Panc1 (cell line): ENCODE data around the gene ACP4. TPM values are rescaled to one million over a fixed set of nuclear protein-coding genes. Genes with fewer than 3 reads are reported as not detected.

Experiments used
- ATAC-seq: fragments of 200-7000 bp; cut with Tn5 transposase; 2 replicates; pipeline ENCODE4 v1.9.1; 2020; ENCODE audit warnings: mild to moderate bottlenecking, moderate library complexity
- BruUV-seq: library from RNA; stranded (reverse); fragments of 400-500 nt; replicated peaks from 2 replicates; lab custom pipeline; 2021; lab: Mats Ljungman, UMichigan
- CTCF ChIA-PET: fragments of 300-600 bp; sonication (Branson Sonifier 250); formaldehyde crosslinking; loops from one replicate; lab custom pipeline; 2022; ENCODE audit warnings: antibody characterized with exemption; lab: Charles Lee
- POLR2A ChIA-PET: fragments of 300-600 bp; sonication (Branson Sonifier 250); formaldehyde crosslinking; loops from one replicate; lab custom pipeline; 2022; ENCODE audit warnings: antibody characterized with exemption; lab: Charles Lee
- DNase-seq: peaks from one replicate; pipeline ENCODE4 v3.0.0-alpha.2; 2010; ENCODE audit warnings: low read depth, low spot score
- H3K27ac ChIP-seq: 2 replicates; pipeline ENCODE4 v1.5.1; 2011; ENCODE audit warnings: mild to moderate bottlenecking, low read length, inconsistent platforms
- H3K27me3 ChIP-seq: fragments of 200-500 bp; sonication (Bioruptor generic); 2 replicates; pipeline ENCODE4 v1.6.0; 2014; ENCODE audit warnings: low read length, inconsistent platforms; ENCODE audit not compliant: control insufficient read depth, insufficient read depth
- H3K36me3 ChIP-seq: fragments of 200-500 bp; sonication (Bioruptor generic); 2 replicates; pipeline ENCODE4 v1.5.1; 2014; ENCODE audit warnings: inconsistent platforms, mild to moderate bottlenecking, low read length, moderate library complexity; ENCODE audit not compliant: control insufficient read depth, insufficient read depth
- H3K4me1 ChIP-seq: 2 replicates; pipeline ENCODE4 v1.5.1; 2011; ENCODE audit warnings: inconsistent platforms, mild to moderate bottlenecking, low read length, moderate library complexity; ENCODE audit not compliant: control insufficient read depth, insufficient read depth
- H3K4me3 ChIP-seq, 2 experiments: 2 replicates each; pipeline ENCODE4 v1.5.1; 2011 to 2012; ENCODE audit warnings: low read depth in 2 of 2, low read length in 2 of 2, mild to moderate bottlenecking in 2 of 2, inconsistent platforms in 1 of 2, moderate library complexity in 1 of 2
- H3K9me3 ChIP-seq: fragments of 200-500 bp; sonication (Bioruptor generic); 2 replicates; pipeline ENCODE4 v1.5.1; 2014; ENCODE audit warnings: low read depth, mild to moderate bottlenecking, inconsistent platforms, low read length, moderate library complexity; ENCODE audit not compliant: control insufficient read depth, insufficient read depth
- CTCF ChIP-seq: fragments of 450-650 bp; IDR thresholded peaks from 2 replicates; pipeline ENCODE4 v1.5.1; 2017; ENCODE audit warnings: mild to moderate bottlenecking
- POLR2AphosphoS5 ChIP-seq: IDR thresholded peaks from 2 replicates; pipeline ENCODE4 v1.6.1; 2012; ENCODE audit warnings: mild to moderate bottlenecking, low read depth, low read length, moderate library complexity
- REST ChIP-seq, 2 experiments: IDR thresholded peaks; 2 replicates each; pipeline ENCODE4 v1.6.1; 2011 to 2012; ENCODE audit warnings: low read depth in 2 of 2, control low read depth in 1 of 2, low read length in 1 of 2, mild to moderate bottlenecking in 1 of 2, moderate library complexity in 1 of 2; ENCODE audit not compliant: insufficient read depth in 1 of 2
- SIN3A ChIP-seq: IDR thresholded peaks from 2 replicates; pipeline ENCODE4 v1.6.1; 2012; ENCODE audit warnings: low read depth, mild to moderate bottlenecking, low read length, moderate library complexity, borderline replicate concordance; ENCODE audit not compliant: insufficient read depth
- TCF7L2 ChIP-seq: IDR thresholded peaks from 2 replicates; pipeline ENCODE4 v1.6.1; 2011; ENCODE audit warnings: mild to moderate bottlenecking, low read depth, low read length, inconsistent platforms
- in situ Hi-C: cut with HindIII; loops from 2 replicates; pipeline ENCODE4 v1.10.0; 2016; ENCODE audit warnings: low sequenced_read_pairs, low pct_unique_long_range_greater_than_20kb
- intact Hi-C: fragments of 100-400 bp; cut with micrococcal nuclease; formaldehyde crosslinking; loops from one replicate; pipeline ENCODE4 v1.10.0; 2022; ENCODE audit not compliant: unreplicated experiment
- total RNA-seq: library from RNA; stranded (reverse); gene quantifications from one replicate; pipeline ENCODE4 v1.2.1, GENCODE V29; 2021; ENCODE audit not compliant: unreplicated experiment

The ACP4 gene
- total RNA-seq, 1 experiment from 2014 or later, result not detected

GRCh38 chr19:50790922-50791467, 780 bp downstream of the ACP4 start:
- intact Hi-C loops (no loop called here), in situ Hi-C loops (no loop called here)
- ChIA-PET POLR2A (no interaction called here), CTCF (interaction anchor here (0.5 kb wide), 1 partner anchor 127 kb away, joined by 3 read pairs; no protein-coding TSS in a partner anchor)
- ATAC-seq, result no peak
- TF ChIP-seq SIN3A (no peak), CTCF (no peak), TCF7L2 (no peak), POLR2AphosphoS5 (no peak), REST (IDR thresholded peaks at IDR 0.05; ENCODE audit: insufficient read depth in 1 of 2, low read depth in 2 of 2, low read length in 1 of 2) (no peak)
- Histone ChIP-seq H3K4me1 (no peaks in the 10 kb centered on the region), H3K27ac (no peak overlapping the region), H3K9me3 (no peaks in the 10 kb centered on the region), H3K4me3 (no peak overlapping the region), H3K27me3 (no peaks in the 10 kb centered on the region), H3K36me3 (no peaks in the 10 kb centered on the region)
- DNase-seq, result no peak
- no TSS peak for BruUV-seq

- no peaks in the 10 kb centered on the region for H3K9me3 ChIP-seq
- POLR2A ChIA-PET, result no interaction called here
- no peaks in the 10 kb centered on the region for H3K36me3 ChIP-seq
- H3K4me1 ChIP-seq, result no peaks in the 10 kb centered on the region
- intact Hi-C loops, result no loop called here
- no TSS peak for BruUV-seq
- no peak for DNase-seq
- no peak for ATAC-seq
- H3K27me3 ChIP-seq, result no peaks in the 10 kb centered on the region
- in situ Hi-C loops, result no loop called here
- no peak overlapping the region for H3K27ac ChIP-seq
- TF ChIP-seq SIN3A, result no peak
- TF ChIP-seq TCF7L2, result no peak
- TF ChIP-seq CTCF, result no peak
- no peak for TF ChIP-seq POLR2AphosphoS5
- TF ChIP-seq REST (IDR thresholded peaks at IDR 0.05; ENCODE audit: insufficient read depth in 1 of 2, low read depth in 2 of 2, low read length in 1 of 2), result no peak
- CTCF ChIA-PET, result interaction anchor here (0.5 kb wide), 1 partner anchor 126 kb away, joined by 3 read pairs; no protein-coding TSS in a partner anchor
- H3K4me3 ChIP-seq, result no peak overlapping the region
These were observed 1.5 kb downstream of the ACP4 start for GRCh38 chr19:50791594-50792271.
